Limb (tissue), 2 donors: ENCODE results near the gene ADGRL2.

Source experiments
- DNase-seq, 2 donors: peaks; one replicate each; pipeline ENCODE4 v3.0.0-alpha.2; 2016; ENCODE audit errors: extremely low spot score in 2 of 2

The ADGRL2 gene

GRCh38 chr1:81800695-81801650, at the start of gene ADGRL2:
Gene ADGRL2, plus strand, starts transcription at chr1:81800934. Its CDS starts 36,051 bp downstream, at chr1:81836985.
- peak; percentile 91 to 94 for DNase-seq

- no peak for DNase-seq
Observed at GRCh38 chr1:81752840-81753239, 47.9 kb upstream of the ADGRL2 start.

GRCh38 chr1:81754424-81754823, 46.3 kb upstream of the ADGRL2 start:
- no peak for DNase-seq

- no peak for DNase-seq
Observed at GRCh38 chr1:81756872-81757271, 43.9 kb upstream of the ADGRL2 start.

- no peak for DNase-seq
Observed at GRCh38 chr1:81757398-81758020, 43.2 kb upstream of the ADGRL2 start.

GRCh38 chr1:81758181-81758580, 42.6 kb upstream of the ADGRL2 start:
- DNase-seq, result peak in 1 of 2 donors; percentile 30

- DNase-seq, result peak in 1 of 2 donors; percentile 48
Observed at GRCh38 chr1:81760477-81761097, 40.1 kb upstream of the ADGRL2 start.

GRCh38 chr1:81775510-81775909, 25.2 kb upstream of the ADGRL2 start:
- no peak for DNase-seq

- no peak for DNase-seq
Observed at GRCh38 chr1:81780705-81781454, 19.9 kb upstream of the ADGRL2 start.

GRCh38 chr1:81781749-81782148, 19.0 kb upstream of the ADGRL2 start:
- DNase-seq, result no peak

GRCh38 chr1:81792184-81792583, 8.6 kb upstream of the ADGRL2 start:
- no peak for DNase-seq

GRCh38 chr1:81797701-81798100, 3.0 kb upstream of the ADGRL2 start:
- DNase-seq, result no peak

- DNase-seq, result peak; percentile 83 to 88
Observed at GRCh38 chr1:81799939-81800694, 617 bp upstream of the ADGRL2 start.

- DNase-seq, result peak in 1 of 2 donors; percentile 77
Observed at GRCh38 chr1:81801651-81802456, 1.1 kb downstream of the ADGRL2 start.

- no peak for DNase-seq
Observed at GRCh38 chr1:81802457-81802706, 1.6 kb downstream of the ADGRL2 start.

- peak; percentile 57 to 86 for DNase-seq
Observed at GRCh38 chr1:81802707-81803430, 2.1 kb downstream of the ADGRL2 start.

GRCh38 chr1:81803431-81804110, 2.8 kb downstream of the ADGRL2 start:
- DNase-seq, result no peak

- DNase-seq, result no peak
Observed at GRCh38 chr1:81804312-81804711, 3.6 kb downstream of the ADGRL2 start.
